NCI-H128 (cell line): ENCODE data around the gene CUEDC1.
"Not testable (repeated sequence)": the region's sequence is repeated elsewhere in the genome, so short reads cannot be mapped to it uniquely, and the experiment has no call there.

ENCODE experiments used
- DNase-seq: peaks from one replicate; lab custom pipeline; 2025; ENCODE audit not compliant: unreplicated experiment; lab: John Stamatoyannopoulos, UW

Gene CUEDC1

GRCh38 chr17:57959929-57960328 lies 4.7 kb upstream of the CUEDC1 start:
- DNase-seq, result no peak

GRCh38 chr17:57958391-57958790 lies 3.2 kb upstream of the CUEDC1 start:
- DNase-seq, result not testable (repeated sequence)

GRCh38 chr17:57957886-57958285 lies 2.7 kb upstream of the CUEDC1 start:
- DNase-seq, result no peak

- no peak for DNase-seq
Measured at GRCh38 chr17:57957120-57957850, 2.1 kb upstream of the CUEDC1 start.

- no peak for DNase-seq
Measured at GRCh38 chr17:57956291-57957119, 1.3 kb upstream of the CUEDC1 start.

GRCh38 chr17:57954397-57955182 lies 622 bp downstream of the CUEDC1 start:
- no peak for DNase-seq

GRCh38 chr17:57953705-57954396 lies 1.4 kb downstream of the CUEDC1 start:
- DNase-seq, result no peak

- no peak for DNase-seq
Measured at GRCh38 chr17:57953219-57953618, 2.0 kb downstream of the CUEDC1 start.

GRCh38 chr17:57949649-57950048 lies 5.6 kb downstream of the CUEDC1 start:
- DNase-seq, result no peak

- DNase-seq, result no peak
Measured at GRCh38 chr17:57948555-57949420, 6.4 kb downstream of the CUEDC1 start.

- DNase-seq, result no peak
Measured at GRCh38 chr17:57948169-57948554, 7.0 kb downstream of the CUEDC1 start.

- DNase-seq, result no peak
Measured at GRCh38 chr17:57947369-57947768, 7.8 kb downstream of the CUEDC1 start.

- DNase-seq, result no peak
Measured at GRCh38 chr17:57946798-57947358, 8.3 kb downstream of the CUEDC1 start.

- DNase-seq, result no peak
Measured at GRCh38 chr17:57945996-57946797, 9.0 kb downstream of the CUEDC1 start.

- DNase-seq, result no peak
Measured at GRCh38 chr17:57944908-57945307, 10.3 kb downstream of the CUEDC1 start.

GRCh38 chr17:57943645-57944044 lies 11.6 kb downstream of the CUEDC1 start:
- no peak for DNase-seq

GRCh38 chr17:57943140-57943539 lies 12.1 kb downstream of the CUEDC1 start:
- no peak for DNase-seq

- no peak for DNase-seq
Measured at GRCh38 chr17:57941384-57942370, 13.5 kb downstream of the CUEDC1 start.
